ENCODE results near the gene COMMD2.

Gene COMMD2

DNA sequence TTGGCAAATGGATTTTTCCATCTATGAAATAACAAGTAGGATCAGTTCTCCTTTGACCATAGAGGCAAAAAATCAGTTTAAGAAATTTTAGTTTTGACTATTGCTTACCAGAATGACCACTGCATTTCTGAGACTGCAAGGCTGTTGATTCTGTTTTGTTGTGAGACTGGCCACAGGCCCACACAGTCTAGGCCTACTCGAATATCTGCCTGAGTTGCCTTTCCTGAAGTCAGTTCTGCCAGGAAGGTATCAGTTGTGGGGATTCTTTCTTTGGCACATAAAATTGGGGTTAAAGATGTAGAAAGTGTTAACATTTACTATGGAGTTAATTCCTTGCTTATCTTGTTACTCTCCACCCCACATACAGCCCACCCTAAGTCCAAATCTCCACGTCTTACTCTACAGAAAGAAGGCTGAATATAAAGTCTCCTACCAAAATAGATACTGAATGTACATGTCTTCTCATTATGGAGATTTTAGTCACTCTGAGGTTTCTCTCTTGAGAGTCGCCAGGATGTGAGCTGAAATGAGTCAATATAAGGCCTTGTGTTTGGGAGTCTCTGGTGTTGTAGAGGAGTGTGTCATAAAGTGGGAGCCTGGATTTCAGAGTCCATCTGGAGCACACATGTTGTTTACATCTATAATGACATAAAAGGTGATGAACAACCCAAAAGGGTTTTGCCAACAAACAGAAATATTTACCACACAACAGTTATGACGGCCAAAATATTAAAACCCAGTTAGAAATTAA is 49.4 kb downstream of the COMMD2 start:
- no peak for DNase-seq

- DNase-seq = no peak
These were observed 50.3 kb downstream of the COMMD2 start for GRCh38 chr3:149701977-149702350.

DNA sequence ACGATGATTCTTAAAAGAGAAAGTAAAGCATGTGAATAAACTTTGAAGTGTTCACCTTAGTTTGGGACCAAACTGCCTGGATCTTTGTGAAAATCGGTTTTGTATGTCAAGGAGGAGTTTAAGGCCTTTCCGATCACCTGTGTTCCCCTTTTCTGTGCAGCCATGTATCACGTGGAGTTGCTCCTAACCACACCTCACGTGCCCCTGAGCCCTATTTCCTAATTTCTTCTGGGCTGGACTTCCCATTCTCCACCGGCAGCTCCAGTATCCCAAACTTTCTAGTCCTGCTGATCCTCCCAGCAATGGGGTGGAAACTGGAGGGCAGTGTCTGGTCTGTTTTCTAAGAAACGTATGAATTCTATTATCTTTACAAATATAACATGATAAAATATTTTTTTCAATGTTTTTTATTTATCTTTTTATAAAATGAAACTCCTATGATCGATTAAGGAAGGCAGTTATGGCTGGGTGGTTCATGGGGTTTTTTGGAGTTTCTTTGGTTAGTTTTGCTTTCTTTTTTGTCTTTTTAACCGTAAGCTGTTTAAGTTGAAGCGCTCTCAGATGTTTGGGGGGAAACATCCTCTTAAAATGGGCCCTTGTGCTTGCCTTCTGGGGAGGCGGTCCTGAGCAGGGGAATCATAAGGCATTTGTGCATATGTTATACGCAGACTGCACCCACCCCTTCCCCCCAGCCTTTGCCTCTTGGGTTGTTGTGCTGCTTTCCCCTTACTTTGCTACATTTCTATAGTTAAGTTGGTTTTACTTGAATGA is 50.9 kb downstream of the COMMD2 start:
- peak; percentile 32 for DNase-seq
